Measurements from ENCODE around the gene KLK10.

The KLK10 gene

DNA sequence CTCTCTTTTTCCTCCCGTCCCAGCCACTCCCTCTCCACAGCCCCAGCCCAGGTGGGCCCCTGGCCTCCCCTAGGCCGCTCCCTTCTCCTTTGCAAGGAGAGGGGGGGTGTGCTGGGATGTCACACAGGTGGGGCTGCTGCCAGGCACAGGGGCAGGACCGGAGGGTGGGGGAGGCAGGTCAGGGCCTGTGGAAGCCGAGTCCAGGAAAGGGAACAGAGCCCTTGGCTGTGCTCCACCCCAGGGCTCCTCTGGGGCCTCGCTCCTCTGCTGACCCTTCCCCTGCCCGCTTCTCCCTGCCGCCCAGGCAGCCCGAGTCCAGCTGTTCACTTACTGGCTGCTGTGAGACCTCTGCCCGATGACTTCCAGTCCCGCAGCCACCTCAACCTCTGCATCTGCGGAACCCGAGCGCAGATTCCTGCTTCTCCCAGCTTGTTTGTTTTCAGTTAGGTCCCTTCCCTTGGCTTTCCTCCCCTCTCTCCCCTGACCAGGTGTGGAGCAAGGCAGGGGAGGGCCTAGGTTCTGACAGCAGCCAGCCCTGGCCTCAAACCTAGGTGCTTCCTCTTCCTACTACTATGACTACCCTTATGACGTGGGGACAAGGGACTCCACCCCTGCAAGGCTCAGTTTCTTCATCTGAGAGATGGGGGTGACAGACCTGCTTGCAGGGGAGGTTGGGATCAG is 7.8 kb upstream of the KLK10 start:
- in situ Hi-C loops (cut with HindIII; ENCODE audit: low sequenced_read_pairs) = no loop called here

DNA sequence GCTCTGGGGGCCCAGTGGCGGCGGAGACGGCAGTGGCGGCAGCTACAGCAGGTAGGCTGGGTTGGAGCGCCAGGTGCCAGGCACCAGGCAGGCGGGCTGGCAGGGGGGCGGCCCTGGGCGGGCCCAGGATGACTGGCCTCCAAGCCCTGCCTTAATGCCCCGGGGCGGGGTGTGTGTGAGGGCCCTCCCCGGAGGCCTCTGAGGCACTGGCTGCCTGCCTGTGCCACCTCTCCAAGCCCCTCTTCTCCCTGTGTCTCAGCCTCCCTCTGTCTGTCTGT is 7.0 kb upstream of the KLK10 start, which contains the start of gene KLK11:
Gene KLK11, minus strand, starts transcription at position 63 of the 278 bp plus-strand sequence. CDS start 985 bp downstream, outside the sequence.
- in situ Hi-C loops (cut with HindIII; ENCODE audit: low sequenced_read_pairs) = no loop called here

DNA sequence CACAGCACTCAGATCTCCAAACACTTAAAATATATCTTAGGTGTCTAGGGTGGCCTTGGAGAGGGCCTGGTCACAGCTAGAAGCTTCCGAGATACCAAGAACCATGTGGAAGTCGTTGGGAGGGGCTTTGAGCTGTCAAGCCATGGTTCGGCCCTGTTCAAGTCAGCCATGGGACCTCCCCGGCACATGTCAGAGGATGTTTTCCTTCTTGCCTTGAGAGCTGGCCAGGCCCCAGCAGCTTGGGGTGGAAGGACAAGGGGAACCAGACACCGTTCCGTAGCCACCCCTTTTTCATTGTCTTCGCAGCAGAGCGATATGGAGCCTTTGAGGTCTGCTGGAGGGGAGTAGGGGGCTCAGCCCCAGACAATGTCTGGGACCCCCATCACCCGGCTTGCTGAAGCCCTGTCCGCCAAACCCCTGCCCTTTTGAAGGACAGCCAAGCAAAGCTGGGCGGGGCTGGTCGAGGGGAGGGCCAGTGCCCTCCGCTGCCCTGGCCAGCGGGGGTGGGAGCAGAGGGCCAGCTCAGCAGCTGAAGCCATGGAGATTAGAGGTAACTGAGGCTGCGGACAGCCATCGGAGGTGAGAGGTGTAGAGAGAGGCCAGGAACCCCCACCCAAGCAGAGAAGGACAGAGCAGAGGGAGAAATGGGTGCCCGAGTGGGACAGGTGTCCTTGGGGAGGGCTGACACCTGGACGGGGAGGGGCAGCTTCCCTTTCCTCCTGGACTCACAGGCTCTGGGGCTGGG is 6.5 kb upstream of the KLK10 start:
- in situ Hi-C loops (cut with HindIII; ENCODE audit: low sequenced_read_pairs) = no loop called here

DNA sequence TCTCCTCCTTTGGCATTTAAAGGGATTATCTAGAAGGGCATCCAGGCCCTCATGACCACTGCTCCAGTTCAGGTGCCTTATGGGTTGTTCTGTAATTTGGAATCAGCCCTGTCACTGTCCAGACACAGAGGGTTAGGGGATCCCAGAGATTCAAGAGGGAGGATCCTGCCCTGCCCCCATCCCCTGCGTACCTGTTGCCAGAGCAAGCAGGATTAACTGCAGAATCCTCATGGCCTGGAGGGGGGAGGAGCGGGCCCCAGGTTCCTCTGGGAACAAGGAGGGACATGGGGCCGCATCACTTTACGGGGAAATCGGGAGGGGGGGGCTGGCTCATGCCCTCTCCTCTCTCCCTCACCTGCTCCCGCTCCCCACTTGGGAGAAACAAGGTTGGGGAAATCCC is 5.9 kb upstream of the KLK10 start:
- in situ Hi-C loops (cut with HindIII; ENCODE audit: low sequenced_read_pairs) = no loop called here

DNA sequence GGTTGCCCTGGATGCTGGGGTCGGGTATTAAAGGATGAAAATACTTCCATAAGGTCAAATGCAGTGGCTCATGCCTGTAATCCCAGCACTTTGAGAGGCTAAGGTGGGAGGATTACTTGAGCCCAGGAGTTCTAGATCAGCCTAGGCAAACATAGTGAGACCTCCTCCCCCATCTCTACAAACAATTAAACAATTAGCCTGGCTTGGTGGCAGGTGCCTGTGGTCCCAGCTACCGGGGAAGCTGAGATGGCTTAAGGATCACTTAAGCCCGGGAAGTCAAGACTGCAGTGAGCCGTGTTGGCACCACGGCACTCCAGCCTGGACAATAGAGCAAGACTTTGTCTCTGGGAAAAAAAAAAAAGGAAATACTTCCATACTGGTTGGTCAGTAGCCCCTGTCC is 5.4 kb upstream of the KLK10 start:
- in situ Hi-C loops (cut with HindIII; ENCODE audit: low sequenced_read_pairs) = no loop called here

DNA sequence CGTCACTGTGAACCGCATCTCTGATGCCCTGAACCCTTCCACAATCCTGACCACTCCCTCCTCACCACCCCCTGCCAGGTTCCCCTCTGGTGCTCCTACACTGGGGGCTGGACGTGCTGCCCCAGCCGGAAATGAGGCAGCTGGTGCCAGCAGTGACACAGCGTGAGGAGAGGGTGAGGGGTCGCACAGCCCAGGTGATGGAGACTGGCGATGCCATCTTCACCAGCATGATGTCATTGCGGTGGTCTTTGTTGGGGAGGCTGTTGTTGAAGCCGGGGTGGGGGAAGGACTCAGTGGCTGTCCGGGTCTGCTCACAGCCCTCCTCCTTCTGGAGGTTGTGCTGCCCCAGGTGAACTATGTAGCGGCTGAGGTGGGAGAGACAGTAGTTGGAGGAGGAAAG is 4.4 kb upstream of the KLK10 start:
- in situ Hi-C loops (cut with HindIII; ENCODE audit: low sequenced_read_pairs) = no loop called here

DNA sequence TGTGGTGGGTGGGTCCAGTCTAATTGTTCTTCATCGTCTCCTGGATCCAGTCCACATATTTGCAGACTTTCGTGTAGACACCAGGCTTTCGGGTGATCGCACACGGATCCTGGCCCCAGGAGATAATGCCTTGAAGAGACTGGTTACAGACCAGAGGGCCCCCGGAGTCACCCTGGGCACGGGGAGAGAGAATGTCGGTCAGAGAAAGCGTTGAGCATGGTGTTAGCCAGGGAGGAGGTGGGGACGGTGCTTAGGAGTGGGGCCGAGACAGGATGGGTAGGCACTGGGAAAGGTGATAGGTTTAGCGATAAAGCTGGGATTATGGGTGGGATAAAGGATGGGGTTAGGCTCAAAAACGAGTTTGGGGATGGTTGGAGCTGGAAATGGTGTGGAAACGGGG is 3.0 kb upstream of the KLK10 start:
- in situ Hi-C loops (cut with HindIII; ENCODE audit: low sequenced_read_pairs) = no loop called here

DNA sequence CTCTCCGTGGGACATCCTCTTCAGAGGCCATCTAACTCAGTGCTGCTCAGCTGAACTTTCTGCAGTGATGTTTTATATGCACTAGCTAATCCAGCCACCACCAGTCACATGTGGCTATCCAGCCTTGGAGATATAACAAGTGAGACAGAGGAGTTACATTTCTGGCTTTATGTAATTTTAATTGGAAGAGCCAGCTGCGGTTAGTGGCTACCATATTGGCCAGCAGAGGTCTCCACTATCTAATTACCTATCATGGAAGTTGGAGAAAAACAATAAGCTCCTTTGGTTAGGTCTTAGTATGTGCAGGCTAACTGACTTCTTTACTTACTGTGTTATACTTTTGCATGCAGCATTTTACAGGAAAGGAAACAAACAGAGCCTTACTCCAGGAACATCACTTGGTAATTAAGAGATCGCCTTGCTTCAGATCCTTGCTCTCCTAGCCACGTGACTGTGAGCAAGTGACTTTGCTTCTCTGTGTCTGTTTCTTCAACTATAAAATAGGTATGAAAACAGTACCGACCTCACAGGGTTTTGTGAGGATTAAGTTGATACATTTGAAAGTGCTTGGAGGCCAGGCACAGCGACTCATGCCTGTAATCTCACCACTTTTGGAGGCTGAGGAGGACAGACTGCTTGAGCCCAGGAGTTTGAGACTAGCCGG is 1.6 kb upstream of the KLK10 start:
- in situ Hi-C loops (cut with HindIII; ENCODE audit: low sequenced_read_pairs) = no loop called here

DNA sequence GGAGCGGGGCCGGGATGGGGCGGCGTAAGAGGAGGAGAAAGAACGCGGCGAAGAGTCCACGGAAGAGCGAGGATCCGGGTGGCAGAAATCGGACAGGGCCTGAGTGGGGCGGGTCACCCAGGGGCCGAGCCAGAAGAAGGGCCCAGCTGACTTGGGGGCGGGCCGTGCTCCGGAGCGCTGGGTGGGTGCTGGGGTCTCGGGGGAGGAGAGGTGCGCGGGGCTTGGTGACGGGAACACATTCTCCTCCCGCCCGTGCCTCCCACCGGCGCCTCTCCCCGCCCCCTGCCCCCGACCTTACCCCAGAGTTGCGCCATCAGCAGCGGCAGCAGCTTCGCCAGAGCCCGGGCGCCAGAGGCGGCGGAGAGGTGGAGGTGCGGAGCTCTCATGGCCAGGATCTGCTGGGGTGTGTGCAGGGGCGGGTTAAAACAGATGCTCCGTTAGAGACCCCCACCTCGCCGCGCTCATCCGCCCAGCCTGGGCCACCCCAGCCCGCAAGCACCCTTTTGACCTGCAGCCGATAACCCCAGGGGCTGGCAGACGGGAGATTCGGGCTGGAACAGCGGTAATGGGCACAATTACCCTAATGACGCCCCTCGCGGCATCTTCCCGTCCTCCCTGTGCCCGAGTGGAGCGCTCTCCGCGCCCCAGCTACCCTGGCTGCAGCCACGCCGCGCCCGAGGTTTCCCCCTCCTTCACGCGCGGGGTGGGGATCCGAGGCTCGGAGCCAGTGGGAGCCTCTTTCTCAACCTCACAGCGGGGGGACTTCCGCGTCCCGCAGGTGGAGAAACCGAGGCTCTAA is 565 bp downstream of the KLK10 start:
- in situ Hi-C loops (cut with HindIII; ENCODE audit: low sequenced_read_pairs) = no loop called here

DNA sequence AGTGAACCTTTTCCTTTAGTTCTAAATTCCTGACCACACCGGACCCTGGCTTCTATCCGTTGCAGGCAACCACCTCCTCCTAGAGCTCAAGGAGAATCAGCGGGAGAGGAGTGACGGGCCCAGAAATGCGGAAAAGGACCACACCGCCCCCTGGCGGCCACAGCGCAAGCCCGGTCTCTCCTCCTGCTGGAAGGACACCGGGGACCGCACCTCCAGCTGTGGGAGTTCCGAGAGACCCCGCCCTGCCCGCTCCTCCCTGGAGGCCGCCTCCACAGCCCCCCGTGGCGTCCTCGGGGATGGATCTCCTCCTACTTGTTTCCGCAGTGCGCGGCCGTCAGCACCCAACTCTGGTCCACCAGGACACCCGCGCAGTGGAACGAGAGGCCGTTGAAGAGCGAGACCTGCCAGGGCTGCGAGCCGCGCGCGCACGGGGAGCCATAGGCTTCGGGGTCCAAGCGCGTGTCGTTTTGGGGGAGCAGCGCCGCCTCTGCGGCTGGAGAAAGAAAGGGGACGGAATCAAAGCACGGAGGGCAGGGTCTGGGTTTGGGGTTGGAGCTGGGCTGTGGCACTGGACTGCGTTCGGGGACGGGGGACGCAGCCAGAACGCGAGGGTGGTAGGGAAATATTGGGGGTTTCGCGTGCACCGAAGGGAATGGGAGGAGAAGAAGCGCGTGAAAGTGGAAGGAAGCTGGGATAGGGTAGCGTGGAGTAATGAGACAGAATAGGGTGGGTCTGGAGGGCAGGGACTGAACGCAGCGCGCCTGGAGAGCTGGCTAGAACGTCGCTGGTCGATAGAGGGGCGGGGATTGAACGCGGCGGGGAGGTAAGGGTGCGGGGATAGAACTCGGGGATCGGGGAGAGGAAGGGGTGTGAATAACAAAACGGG is 2.5 kb downstream of the KLK10 start:
- in situ Hi-C loops (cut with HindIII; ENCODE audit: low sequenced_read_pairs) = no loop called here

DNA sequence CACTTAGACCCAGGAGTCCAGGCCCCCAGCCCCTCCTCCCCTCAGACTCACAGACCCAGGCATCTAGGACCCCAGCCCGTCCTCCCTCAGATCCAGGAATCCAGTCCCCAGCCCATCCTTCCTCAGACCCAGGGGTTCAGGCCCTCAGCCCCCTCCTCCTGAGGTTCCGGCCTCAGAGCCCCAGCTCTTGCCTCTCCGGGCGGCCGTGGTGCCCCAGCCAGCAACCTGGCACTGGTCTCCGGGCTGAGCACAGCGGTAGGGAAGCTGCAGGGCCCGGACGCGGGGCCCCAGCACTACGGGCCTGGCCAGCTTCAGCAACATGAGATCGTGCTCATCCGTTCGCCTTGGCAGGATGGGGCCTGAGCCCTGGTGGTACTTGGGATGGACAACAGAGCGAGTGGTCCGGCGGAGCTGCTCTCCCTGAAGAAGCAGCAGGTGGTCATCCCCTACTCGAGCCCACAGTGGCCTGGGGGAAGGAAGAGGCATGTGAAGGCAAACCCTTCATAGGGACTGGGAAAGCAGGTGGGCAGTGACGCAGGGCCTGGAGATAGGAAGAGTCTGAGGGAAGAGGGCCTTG is 3.7 kb downstream of the KLK10 start:
- in situ Hi-C loops (cut with HindIII; ENCODE audit: low sequenced_read_pairs) = no loop called here

DNA sequence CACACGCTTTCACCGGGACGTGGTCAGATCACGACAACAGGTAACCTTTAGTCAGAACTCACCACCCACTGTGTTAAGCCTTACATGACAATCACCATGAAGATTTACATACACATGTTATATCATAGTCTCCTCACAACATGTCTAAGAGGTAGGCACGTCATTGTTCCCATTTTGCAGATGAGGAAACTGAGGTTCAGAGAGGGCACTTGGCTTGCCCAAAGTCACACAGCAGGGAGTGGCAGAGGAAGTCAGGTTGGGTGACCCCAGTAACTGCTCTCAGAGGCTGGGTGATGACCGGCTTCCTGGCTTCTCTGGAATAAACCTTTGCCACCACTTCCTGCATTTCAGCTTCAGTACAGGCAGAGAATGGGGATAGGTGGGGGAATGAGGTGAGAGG is 5.3 kb downstream of the KLK10 start:
- in situ Hi-C loops (cut with HindIII; ENCODE audit: low sequenced_read_pairs) = no loop called here

DNA sequence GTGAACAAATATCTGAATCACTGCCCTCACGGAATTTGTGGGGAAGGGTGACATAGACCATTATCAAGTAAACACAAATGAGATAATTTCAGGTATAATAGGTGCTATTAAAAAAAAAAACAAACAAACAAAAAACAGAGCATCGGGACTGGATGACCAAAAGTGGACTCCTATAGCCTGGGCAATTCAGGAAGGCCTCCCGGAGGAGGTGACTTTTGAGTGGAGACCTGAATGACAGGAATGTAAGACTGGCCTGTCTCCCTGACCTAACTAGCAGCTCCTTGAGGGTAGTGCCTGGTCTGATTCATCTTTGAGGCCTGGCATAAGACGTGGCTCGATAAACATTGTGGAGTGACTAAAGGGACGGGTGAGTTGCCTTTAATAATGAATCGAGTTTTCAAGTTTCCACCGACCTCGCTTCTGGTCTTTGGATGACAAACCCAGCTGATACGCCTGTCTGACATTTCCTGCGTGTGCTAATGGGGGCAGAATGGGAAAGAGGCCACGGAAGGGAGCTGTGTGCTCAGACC is 6.8 kb downstream of the KLK10 start:
- in situ Hi-C loops (cut with HindIII; ENCODE audit: low sequenced_read_pairs) = no loop called here

DNA sequence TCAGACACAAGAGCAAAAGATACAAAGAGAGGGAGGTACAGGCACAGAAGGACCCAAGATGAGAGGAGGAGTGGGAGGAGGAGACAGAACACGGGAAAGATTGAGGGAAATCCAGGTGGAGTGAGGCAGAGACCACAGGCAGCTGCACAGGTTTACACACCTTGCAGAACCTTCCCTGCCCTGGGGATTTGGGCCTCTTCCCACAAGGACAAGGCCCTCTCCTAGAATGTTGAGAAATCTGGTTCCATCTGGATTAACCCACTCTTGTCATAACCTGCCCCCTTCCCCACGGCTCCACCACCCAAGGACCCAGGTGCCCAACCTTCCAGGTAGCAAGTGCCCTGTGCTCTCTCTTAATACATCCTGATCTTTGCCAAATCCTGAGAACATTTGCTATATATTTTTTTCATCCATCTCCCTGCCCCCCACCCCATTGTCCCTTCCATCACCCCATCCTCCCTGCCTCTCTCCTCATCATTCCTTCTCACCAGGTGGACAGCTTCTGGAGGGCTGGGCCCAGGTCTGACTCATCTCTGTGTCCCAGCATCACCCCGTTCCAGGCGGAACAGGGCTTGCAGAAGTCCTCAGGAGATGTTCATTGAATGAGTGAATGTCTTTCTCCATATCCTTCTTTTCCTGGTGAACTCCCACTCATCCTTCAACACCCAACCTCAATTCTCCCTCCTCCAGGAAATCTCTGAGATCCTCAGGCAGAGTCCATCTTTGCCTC is 9.3 kb downstream of the KLK10 start:
- in situ Hi-C loops (cut with HindIII; ENCODE audit: low sequenced_read_pairs) = no loop called here

DNA sequence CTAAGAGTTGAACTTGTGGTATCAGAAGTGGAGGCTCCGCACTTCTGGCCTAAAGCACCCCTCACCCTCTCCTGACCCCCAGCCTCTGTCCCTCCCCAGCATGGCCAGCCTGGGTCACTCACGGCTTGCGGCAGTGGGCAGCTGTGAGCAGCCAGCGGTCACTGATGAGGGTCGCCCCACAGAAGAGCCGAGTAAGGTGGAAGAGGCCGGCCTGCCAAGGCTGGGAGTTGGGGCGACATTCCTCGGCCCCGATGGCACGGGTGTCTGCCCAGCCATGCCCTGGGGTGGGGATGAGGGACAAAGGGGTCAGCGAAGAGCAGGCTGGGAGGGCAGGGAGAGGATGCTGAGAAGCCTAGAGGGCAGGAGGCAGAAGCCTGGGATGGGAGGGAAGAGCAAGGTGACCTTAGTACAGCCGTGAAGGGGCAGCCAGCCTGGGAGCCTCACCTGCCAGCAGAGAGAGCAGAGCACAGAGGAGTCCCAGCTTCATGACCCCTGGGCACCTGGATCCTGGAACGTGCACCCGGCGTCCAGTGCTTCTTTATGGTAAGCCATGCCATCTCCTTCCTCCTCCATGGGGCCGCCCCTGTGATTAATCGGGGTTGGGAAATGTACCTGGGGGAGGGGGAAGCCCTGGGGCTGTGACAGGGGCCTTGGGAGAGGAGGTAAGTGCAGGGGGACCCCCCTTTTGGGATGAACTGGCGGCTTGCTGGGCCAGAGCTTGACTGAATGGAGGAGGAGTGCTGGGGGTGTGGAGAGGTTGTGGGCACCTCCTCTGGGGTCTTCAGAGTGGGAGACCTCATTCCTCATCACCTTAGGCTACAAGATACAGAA is 10.2 kb downstream of the KLK10 start:
- in situ Hi-C loops (cut with HindIII; ENCODE audit: low sequenced_read_pairs) = no loop called here

DNA sequence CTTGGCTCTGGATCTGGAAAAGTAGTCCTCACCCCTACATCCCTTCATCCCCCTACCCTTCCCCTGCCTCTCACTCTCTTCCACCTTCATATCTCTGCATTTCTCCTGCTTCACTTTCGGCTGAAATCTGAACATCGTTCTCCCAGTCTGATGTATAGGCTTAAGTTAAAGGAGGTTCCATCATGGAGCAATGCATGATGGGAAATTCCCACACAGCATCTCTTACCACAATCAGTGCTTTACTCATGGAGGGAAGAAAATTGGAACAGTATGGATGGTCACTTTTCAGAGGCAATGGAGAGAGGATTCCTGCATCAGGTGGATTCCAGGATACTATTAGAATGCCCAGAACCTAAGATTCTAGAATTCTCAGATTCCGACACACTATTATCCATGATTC is 12.0 kb downstream of the KLK10 start:
- in situ Hi-C loops (cut with HindIII; ENCODE audit: low sequenced_read_pairs) = no loop called here

DNA sequence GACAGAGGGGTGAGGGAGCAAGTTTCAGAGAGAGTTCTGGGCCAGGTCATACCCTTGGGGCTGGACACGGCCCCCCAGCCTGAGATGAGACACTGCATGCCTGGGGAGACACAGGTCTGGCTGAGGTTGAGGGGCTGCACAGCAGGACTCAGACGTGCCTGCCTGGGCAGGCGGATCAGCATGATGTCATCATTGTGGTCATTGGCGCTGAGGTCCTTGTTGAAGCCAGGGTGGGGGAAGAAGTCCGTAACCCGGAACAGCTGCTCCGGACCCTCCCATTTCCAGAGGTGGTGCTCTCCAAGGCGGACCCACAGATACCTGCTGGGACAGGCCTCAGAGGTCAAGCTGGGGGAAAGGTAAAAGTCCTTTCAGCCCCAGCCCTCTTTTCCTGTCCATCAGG is 13.1 kb downstream of the KLK10 start:
- in situ Hi-C loops (cut with HindIII; ENCODE audit: low sequenced_read_pairs) = no loop called here

DNA sequence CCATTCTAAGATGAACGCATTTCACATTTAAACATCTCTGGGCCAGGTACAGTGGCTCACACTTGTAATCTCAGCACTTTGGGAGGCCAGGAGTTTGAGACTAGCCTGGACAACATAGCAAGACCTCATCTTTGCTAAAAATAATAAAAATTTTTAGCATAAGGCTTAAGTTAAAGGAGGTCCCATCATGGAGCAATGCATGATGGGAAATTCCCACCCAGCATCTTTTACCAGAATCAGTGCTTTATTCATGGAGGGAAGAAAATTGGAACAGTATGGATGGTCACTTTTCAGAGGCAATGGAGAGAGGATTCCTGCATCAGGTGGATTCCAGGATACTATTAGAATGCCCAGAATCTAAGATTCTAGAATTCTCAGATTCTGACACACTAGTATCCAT is 14.3 kb downstream of the KLK10 start:
- in situ Hi-C loops (cut with HindIII; ENCODE audit: low sequenced_read_pairs) = no loop called here

All from DLD1 (cell line).